ENCODE data around the gene FCER1G.

Gene FCER1G

GRCh38 chr1:161215076-161215475 is at the start of gene FCER1G:
Gene FCER1G, plus strand, starts transcription at chr1:161215295. Its CDS starts 27 bp downstream, at chr1:161215322.
- no peak for DNase-seq (ENCODE audit: low read depth)

GRCh38 chr1:161165742-161166668 is 49.1 kb upstream of the FCER1G start, which contains the start of gene PPOX:
Gene PPOX, plus strand, starts transcription at chr1:161166426. Its CDS starts 422 bp downstream, at chr1:161166848.
- DNase-seq (ENCODE audit: low read depth): peak; percentile 82

DNA sequence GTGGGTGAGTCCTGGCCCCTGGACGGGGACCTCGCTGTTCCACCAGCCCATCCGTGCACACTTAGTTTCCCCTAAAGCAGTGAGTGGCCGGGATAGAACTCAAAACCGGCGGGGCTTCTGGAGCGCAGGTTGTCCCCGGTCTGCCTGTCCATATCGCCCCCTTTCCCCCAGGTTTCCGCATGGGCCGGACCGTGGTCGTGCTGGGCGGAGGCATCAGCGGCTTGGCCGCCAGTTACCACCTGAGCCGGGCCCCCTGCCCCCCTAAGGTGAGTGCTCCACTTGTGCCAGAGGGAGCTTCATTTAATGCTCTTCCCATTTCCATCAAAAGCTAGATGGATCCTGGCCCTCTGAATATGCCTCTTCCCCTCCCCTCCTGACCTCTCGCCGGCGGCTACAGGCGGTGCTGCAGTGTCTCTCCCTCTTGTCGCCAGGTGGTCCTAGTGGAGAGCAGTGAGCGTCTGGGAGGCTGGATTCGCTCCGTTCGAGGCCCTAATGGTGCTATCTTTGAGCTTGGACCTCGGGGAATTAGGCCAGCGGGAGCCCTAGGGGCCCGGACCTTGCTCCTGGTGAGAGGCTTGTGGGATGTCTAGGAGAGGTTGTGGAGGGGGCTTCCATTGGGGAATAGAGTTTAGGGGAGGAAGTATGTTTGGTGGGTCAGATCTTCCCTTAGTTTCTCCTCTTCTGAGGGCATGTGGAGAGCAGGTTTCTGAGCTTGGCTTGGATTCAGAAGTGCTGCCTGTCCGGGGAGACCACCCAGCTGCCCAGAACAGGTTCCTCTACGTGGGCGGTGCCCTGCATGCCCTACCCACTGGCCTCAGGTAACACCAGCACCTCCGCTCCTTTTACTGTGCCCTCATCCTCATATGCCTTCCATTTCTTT is 48.2 kb upstream of the FCER1G start:
- no peak for DNase-seq (ENCODE audit: low read depth)

DNA sequence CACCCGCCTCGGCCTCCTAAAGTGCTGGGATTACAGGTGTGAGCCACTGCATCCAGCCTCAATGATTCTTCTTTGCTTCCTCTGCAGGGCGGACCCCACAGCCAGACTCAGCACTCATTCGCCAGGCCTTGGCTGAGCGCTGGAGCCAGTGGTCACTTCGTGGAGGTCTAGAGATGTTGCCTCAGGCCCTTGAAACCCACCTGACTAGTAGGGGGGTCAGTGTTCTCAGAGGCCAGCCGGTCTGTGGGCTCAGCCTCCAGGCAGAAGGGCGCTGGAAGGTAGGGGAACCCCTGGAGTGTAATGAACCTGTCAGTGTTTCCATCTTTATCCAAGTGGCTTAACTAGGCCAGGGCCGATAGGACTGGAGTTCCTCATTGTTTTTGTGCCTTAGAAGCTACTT is 46.2 kb upstream of the FCER1G start:
- DNase-seq (ENCODE audit: low read depth): no peak

DNA sequence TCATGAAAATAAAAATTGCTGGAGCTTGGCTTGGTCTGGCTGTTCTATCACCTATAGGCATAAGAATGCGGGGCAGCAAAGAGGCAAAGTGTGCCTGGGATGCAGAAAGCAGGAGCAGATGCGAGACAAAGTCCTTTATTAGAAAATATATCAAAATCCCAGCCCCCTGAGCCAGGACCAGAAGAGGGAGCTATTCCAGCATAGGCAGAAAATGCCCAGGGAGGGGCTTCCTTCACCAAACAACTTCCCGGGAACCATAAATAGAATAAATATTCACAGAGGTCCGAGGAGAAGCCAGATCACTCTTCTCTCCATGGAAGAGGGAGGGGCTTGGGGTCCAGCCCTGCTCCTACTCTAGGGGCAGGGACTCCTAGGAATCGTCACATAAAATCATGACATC is 43.9 kb upstream of the FCER1G start:
- no peak for DNase-seq (ENCODE audit: low read depth)

DNA sequence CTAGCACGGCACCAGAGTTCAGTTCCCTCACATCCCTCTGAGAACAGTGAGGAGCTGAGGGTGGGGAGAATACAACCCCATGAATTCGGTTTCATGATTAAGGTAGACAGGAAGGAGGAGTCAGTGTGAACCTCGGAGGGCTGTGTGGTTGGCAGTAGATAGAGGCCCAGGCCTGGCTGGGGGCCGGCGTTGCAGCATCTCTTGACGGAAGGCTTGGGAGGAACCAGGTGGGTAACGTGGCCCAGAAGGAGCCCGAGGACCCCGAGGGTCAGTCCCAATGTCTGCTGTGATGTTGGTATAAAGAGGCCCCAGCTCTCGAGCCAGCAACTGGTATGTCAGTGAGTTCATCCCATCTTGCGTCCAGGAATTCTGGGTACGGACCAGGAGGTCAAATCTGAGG is 43.4 kb upstream of the FCER1G start:
- DNase-seq (ENCODE audit: low read depth): no peak

- DNase-seq (ENCODE audit: low read depth): no peak
Measured at GRCh38 chr1:161172349-161172748, 42.7 kb upstream of the FCER1G start.

DNA sequence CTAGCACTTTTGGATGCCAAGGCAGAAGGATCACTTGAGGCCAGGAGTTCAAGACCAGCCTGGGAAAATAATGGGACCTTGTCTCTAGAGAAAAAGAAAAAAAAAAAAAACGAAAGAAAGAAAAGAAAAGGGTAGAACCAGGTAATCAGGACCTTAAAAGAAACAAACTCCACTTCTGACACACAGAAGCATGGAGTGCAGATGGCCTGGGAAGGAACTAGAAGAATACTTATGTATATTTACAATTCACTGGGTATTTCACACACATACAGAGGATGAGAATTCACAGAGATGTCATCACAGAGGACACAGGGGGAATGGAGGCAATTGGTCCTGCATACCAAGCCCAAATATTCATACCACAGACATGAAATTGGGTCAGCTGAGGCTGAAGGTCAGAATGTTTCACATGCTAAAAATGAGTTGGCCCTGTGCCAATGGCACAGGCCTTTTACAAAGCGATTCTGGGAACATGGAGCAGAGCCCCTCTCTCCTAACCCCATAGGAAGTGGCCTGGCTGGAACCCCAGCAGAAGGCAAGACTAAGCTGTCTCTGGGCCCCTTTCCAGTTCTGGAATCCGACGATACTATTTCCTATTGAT is 42.2 kb upstream of the FCER1G start:
- no peak for DNase-seq (ENCODE audit: low read depth)

DNA sequence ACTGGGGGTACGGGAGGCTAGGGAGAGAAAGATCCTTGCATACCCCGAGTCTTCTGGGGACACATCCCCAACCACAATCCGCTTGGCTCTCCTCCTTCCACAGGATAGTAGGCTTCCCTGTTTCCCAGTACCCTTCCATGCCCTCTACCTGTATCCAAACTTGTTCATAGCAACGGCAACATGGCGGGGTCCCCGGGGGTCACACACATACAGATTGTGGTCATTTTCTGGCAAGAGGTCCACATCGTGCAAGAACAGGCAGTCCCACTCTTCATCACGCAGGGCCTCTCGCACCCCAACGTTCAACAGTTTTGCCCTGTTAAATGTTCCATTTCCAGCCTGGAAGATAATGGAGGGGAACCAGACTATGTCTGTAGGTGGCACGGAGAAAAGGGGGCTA is 41.4 kb upstream of the FCER1G start:
- no peak for DNase-seq (ENCODE audit: low read depth)

DNA sequence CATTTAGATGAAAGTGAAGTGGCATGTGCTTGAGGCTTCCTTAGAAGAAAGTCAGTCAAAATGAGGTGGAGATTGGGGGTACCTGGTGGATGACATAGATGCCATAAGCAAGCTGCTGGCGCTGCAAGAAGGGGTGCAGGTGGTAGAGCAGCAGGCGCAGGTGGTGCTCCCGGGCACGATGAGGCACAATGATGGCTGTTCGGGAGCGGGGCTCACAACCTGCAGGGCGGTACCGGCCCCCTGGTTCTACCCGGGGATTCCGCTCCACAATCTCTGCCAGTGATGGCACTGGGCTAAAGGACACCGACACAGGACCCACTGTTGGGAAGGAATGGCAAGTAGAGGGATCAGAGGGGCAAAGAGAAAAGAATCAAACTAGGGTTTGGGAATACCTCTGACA is 40.2 kb upstream of the FCER1G start:
- no peak for DNase-seq (ENCODE audit: low read depth)

- no peak for DNase-seq (ENCODE audit: low read depth)
Measured at GRCh38 chr1:161175771-161176453, 39.2 kb upstream of the FCER1G start.

- no peak for DNase-seq (ENCODE audit: low read depth)
Measured at GRCh38 chr1:161176468-161177111, 38.5 kb upstream of the FCER1G start.

- DNase-seq (ENCODE audit: low read depth): peak; percentile 93
Measured at GRCh38 chr1:161177112-161177935, 37.8 kb upstream of the FCER1G start, which contains the start of gene B4GALT3. Gene B4GALT3, minus strand, starts transcription at chr1:161177507. Its CDS starts 1,447 bp downstream, at chr1:161176060.

GRCh38 chr1:161177936-161178244 is 37.2 kb upstream of the FCER1G start:
- no peak for DNase-seq (ENCODE audit: low read depth)

GRCh38 chr1:161179698-161180097 is 35.4 kb upstream of the FCER1G start:
- DNase-seq (ENCODE audit: low read depth): no peak

DNA sequence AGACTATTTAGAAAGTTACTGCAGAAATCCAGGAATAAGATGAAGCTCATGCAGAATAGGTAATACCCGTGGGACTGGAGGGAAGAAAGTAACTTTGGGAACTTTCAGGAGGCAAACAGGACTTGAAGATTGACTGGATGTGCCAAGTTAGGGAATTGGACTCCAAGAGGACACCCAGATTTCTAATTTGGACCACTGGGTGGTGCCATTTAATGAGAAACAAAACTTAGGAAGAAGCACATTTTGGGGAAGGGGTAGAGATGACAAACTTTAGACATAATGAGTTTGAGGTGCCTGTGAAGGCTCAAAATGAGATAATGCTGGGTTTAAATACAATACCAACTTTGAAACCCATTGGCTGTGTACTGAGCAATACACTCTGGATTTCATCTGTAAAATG is 34.5 kb upstream of the FCER1G start:
- no peak for DNase-seq (ENCODE audit: low read depth)

DNA sequence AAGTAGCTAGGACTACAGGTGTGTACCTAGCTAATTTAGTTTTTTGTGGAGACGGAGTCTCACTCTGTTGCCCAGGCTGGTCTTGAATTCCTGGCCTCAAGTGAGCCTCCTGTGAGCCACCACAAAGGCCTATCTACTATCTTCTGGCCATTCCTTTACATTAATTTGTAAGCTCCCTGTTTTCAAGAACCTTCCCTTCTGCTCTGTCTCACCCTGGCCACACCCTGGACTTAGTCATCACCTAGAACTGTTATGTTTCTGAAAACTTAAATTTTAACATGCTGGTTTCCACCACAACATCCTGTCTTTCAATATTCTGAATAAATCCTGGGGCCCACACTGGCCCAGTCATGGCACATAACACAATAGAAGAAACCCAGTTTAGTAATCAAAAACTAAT is 32.9 kb upstream of the FCER1G start:
- no peak for DNase-seq (ENCODE audit: low read depth)

DNA sequence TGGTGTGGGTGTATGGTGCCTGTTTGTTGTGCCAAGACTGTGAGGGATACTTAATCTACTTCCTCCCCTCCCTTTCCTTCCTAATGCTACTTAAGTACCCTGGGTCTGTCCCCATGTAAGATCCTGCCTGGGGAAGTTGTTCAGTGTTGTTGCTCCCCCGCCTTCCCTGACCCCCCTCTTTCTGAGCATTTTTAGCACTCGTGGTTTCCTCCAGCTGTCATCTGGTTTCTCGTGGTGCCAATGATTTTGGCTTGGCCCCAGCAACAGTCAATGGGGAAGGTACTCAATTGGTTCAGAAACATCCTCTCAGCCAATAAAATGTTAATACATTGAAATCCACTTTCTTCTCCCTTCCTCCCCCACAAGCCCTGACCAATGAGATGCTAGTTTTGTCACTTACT is 29.8 kb upstream of the FCER1G start:
- DNase-seq (ENCODE audit: low read depth): peak; percentile 47

GRCh38 chr1:161185732-161186311 is 29.3 kb upstream of the FCER1G start:
- DNase-seq (ENCODE audit: low read depth): no peak

DNA sequence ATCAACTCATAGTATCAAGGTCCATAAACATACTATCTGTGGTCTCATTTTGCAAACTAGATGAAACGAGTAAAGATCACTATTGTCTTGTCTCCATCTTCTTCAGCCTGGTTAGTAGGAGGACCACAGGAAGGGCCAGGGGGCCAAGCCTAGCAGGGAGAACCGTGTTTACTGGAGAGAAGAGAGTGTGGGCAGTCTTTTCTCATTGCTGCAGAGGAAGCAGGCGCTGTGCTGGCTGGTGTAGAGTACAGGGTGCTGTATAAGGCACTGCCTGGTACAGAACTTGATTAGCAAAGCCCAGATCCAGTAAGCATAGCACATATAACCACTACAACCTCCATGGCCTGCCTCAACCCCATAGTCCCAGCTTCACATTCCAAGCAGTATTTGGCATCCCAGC is 27.8 kb upstream of the FCER1G start:
- DNase-seq (ENCODE audit: low read depth): no peak
